SH-SY5Y (cell line): Measurements from ENCODE around the gene SEMA3A.

Experiments used
- GATA2 ChIP-seq: IDR thresholded peaks from 2 replicates; pipeline ENCODE4 v1.6.1; 2011; ENCODE audit warnings: mild to moderate bottlenecking, low read depth, low read length
- GATA3 ChIP-seq: IDR thresholded peaks from 2 replicates; pipeline ENCODE4 v1.6.1; 2011; ENCODE audit warnings: low read depth, mild to moderate bottlenecking, low read length, moderate library complexity

DNA sequence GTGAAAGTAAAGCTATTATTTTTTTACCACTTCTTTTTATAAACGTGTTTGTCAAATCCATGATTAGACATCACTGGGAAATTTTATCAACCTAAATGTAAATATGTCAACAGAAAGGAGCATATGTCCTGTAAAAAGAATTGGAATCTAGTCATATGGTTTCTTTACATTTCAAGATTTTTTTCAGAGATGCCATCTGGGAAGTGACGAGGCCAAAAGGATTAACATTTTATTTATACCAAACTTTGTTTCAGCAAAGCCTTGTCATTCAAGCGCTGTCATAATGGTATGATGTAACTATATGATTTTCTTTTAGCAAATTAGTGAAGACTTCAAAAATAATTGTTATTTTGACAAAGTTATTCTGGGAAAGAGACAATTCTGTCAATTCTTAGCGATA, 117.3 kb downstream of the SEMA3A start:
- TF ChIP-seq GATA3 (no peak), GATA2 (no peak)
